Fibroblast of skin of abdomen (primary cell): ENCODE measurements around the gene DYSF.
A peak's percentile ranks its signal among the peaks of the same experiment; 100 is the strongest.
"Not testable (repeated sequence)": the region's sequence is repeated elsewhere in the genome, so short reads cannot be mapped to it uniquely, and the experiment has no call there.

Experiments used
- DNase-seq: peaks from one replicate; pipeline ENCODE4 v3.0.0-alpha.2; 2013

DYSF gene

GRCh38 chr2:71617266-71617665, 163.9 kb downstream of the DYSF start:
- DNase-seq: no peak

DNA sequence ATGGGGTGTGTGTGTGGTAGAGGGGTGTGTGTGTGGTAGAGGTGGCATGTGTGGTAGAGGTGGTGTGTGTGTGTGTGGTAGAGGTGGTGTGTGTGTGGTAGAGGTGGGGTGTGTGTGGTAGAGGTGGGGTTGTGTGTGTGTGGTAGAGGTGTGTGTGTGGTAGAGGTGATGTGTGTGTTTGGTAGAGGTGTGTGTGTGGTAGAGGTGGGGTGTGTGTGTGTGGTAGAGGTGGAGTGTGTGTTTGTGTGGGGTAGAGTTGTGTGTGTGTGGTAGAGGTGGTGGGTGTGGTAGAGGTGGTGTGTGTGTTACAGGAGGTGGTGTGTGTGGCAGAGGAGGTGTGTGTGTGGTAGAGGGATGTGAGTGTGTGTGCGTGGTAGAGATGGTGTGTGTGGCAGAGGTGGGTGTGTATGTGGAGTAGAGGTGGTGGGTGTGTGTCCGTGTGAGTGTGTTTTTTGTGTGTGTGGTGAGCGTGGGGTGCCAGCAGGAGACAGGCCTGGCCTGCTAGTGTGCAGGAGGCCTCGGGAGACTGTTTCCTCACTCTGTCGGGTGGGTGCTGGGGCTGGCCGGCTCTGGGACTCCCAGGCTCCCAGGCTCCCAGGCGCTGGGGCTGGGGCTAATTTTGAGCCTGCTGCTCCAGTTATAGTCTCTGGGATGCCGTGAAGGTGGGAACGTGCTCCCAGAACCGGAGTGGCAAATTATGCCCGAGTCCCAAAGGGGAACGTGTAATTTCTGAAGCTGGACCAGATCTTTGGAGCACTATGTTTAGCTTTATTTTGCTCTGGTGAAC, 165.2 kb downstream of the DYSF start:
- no peak for DNase-seq

DNA sequence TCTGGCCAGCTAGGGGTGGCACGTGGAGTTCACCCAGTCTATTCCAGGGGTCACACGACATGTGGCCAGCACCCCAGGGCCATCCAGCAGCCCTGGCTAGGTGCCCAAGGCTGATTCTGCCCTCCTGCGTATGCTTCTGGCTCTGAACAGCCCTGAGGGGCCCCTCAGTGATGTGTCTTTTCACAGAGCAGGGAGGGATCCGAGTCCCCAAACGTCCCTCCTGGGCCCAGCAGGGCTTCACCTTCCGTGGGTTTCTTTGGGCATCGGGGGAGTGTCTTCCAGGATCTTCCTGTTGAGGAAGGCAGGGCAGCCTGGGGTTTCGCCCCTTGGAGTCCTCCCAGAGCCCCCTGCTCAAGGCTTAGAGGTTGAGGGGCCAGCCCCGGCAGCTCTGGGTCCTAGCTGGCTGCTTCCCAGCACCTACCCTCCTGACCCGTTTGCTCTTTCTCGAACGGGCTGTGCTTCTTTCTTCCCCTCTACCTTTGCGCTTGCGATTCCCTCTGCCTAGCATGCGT, 165.9 kb downstream of the DYSF start:
- DNase-seq: no peak

- no peak for DNase-seq
Observed at GRCh38 chr2:71620116-71620515, 166.8 kb downstream of the DYSF start.

DNA sequence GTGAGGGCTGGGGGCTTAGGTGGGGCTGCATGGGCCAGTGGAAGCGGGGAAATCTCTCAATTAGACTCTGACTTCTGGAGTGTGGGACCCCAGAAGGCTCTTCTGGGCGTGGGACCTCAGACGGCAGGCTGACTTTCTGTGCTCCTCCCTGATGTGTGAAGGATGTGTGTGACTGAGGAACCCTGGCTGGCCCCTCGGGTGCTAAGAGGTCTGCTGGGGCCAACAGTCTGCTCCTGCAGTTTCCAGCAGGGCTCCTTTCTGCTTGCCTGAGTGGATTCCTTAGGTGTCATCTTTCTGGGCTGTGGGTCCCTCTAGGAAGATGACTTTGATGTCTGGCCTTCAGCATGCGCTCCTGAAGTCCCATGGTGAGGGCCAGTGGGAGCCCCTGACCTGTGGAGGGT, 167.5 kb downstream of the DYSF start:
- no peak for DNase-seq

DNA sequence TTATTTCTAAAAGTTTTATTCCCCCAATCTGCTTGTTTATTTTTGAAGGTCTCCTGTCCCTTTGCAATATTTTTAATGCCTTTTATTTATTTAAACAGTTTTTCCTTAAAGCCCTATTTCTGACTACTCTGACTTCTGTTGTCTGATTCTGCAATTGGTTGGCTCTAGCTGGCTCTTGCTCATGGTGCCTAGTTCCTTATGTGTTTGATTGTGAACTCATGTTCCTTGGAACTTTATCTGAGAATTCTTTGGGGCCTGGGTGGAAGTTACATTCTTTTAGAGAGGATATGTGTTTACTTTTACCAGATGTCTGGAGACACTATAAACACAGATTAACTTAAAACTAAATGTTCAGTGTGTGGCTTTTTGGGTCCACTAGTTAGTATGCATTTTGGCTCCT, 175.9 kb downstream of the DYSF start:
- DNase-seq: no peak

DNA sequence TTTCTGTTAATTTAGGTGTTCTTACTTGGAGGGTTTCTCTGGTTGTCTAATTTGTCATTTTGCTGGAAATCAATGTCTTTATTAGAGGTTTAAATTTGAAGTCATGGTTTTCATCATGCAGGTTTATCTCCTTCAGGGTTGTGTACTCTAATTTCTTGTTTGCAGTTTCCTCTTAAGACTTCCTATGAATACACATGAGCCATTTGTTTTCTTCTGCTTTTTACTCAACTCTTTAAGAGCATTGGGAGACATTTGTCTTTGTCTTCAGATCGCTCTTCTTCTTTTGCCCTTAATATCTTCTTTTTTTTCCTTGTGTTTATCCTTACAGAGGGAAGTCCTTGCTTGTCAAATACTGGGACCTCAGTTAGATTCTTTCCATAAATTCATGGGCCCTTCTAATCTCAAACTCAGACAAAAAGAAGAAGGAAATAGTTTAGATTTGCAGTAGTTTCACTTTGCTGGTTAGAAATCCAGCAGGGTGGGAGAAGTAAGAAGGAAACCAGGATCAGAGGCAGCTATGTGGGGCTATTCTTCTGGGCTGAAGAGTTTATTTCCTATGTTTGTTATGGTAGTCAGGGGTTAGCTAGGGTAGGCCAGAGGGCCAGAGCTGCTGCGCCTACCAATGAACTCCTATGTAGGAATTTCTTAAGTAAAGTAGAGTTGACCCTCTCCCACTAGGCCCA, 176.6 kb downstream of the DYSF start:
- no peak for DNase-seq

DNA sequence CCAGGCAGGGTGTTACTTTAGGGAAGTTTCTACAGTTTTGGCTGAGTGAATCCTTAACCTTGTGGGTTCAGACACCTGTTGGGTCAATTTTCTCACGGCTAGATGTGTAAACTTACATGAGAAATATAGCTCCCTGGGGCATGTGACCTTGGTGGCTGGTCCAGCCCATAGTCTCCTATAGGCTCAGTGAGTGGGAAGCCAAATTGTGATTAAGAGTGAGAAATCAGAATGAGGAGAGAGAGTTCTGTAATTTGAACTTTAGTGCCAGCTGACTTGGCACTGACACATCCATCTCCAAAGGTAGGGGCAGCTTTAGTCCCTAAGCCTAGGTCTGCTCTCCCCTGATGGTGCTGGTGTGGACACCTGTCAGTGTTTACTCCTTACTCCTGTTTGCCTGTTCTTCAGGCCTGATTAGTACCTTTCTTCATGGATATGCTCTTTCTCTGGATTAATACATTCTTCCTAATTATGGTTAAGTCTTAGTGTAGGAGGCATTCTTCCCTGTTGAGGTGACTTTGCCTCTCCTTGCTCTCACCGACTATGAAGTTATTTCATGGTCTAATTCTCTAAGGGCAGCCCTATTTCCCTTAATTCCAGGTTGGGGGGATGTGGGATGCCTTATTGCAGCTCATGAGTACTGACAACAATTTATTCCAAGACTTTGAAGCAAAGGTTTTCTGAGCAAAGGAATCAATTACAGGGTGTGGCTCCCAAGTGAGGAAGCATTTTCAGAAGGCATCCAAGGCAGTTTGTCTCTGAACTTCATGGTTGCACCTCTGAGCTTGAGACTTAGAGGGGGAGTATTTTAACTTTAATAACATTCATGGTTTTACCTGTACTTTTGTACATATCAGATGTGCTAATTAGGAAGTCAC, 177.3 kb downstream of the DYSF start:
- no peak for DNase-seq

GRCh38 chr2:71631411-71631931, 178.1 kb downstream of the DYSF start:
- DNase-seq: peak; percentile 89

DNA sequence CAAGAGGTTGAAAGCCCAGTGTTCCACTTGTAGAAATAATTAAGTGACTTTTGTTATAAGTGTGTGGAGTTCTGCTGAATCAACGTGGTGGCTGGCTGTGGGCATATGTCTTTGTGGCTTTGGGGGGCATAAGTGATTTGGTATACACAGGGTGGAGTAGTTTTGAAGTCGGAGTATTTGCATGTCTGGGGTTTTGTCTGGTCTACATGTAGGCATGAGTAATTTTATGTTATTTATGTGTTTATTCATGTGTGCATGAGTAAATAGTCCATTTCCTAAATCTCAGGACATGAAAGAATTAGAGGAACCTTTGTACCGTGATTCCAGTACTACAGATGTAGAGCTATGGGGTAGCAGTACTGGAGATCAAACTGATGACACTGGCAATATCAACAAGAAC, 179.7 kb downstream of the DYSF start:
- DNase-seq: no peak

GRCh38 chr2:71634567-71634966, 181.2 kb downstream of the DYSF start:
- DNase-seq: no peak

DNA sequence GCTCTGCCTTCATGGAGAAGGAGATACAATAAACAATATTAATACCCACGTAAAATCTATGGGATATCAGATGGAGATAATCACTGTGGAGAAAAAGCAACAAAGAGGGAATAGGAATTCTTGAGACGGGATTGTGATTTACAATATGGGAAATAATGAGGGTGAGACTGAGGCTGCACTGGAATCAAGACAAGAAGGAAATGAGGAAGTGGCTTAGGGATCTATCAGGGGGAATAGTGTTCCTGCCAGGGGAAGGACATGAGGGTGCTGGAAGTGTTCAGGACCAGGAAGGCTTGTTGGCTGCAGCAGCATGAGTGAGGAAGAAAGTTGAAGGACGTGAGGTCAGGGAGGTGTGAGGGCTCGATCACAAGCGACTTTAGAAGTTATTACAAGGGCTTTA, 182.4 kb downstream of the DYSF start:
- DNase-seq: no peak

GRCh38 chr2:71637168-71637567, 183.8 kb downstream of the DYSF start:
- DNase-seq: no peak

- DNase-seq: no peak
Observed at GRCh38 chr2:71637736-71638135, 184.4 kb downstream of the DYSF start.

DNA sequence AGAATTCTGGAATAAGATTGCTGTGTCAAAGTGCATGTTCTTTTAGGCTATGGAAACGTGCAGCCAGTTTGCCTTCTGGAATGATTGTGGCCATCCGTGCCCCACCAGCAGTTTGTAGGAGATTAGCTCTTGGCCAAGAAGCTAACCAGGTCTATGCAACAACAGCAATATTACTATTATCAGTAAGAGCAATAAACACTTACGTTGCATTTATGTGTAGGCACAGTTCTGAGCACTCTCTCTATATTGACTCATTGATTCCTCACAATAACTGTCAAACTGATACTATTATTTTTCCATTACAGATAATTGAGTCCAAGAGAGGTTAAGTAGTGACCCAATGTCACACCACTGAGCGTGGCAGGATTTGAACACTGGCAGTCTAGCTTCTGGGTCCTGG, 186.4 kb downstream of the DYSF start:
- no peak for DNase-seq

DNA sequence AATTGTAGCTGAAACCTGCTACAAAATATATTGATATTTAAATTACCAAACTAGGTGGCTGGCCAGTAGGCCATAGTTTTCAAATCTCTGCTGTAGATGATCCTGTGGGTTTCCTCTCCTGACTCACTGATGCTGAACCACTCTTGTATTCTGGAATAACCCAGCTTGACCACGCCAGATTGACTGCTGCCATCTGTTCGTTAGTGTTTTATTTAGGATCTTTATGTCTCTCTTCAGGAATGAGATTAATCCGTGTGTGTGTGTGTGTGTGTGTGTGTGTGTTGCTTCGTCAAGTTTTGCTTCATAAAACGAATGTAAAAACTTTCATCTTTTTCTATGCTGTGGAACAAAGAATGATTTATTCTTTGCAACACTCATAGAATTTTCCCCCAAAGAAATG, 187.1 kb downstream of the DYSF start:
- peak; percentile 18 for DNase-seq

- DNase-seq: no peak
Observed at GRCh38 chr2:71643674-71644357, 190.5 kb downstream of the DYSF start.

- peak; percentile 29 for DNase-seq
Observed at GRCh38 chr2:71646028-71646427, 192.7 kb downstream of the DYSF start.

DNA sequence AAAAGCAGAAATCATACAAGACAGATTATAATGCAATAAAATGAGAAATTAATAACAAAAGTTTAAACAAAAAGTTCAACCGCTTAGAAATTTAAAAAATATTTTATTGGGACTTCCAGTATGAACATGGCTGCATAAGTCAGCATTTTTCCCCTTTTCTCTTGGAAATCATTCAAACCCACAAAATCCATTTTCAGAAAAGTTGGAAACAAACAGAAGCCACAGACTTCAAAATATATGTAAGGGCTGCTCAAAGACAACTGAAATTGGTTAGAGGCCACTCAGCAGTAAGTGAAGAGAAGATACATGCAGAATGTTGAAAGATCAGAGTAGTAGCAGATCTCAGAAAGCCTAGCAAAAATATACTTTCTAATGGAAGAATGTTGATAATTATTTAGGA, 194.0 kb downstream of the DYSF start:
- DNase-seq: peak; percentile 48

DNA sequence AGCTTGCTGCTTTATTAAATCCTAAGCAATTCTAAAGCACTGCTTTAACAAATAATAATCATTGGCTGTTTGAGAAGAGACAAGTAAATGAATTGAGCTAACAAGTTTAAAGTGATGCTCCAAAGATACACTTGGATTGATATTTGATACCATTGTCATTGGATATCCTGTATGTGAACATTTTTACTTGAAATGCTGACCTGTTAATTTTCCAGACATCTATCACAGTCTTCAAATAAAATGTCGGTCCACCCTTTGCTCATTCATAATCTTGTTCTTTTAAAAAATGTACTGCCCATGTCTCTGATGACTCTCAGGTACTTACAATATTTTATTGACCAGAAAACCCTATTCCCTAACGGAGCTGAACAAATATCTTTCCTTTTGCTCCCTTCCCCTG, 202.1 kb downstream of the DYSF start:
- no peak for DNase-seq

DNA sequence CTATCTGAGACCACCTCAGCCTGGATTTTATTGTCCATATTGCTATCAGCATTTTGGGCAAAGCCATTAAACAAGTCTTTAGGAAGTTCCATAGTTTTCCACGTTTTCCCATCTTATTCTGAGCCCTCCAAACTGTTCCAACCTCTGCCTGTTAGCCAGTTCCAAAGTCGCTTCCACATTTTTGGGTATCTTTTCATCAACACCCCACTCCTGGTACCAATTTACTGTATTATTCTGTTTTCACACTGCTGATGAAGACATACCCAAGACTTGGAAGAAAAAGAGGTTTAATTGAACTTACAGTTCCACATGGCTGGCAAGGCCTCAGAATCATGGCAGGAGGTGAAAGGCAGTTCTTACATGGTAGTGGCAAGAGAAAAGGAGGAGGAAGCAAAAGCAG, 204.9 kb downstream of the DYSF start:
- not testable (repeated sequence) for DNase-seq

DNA sequence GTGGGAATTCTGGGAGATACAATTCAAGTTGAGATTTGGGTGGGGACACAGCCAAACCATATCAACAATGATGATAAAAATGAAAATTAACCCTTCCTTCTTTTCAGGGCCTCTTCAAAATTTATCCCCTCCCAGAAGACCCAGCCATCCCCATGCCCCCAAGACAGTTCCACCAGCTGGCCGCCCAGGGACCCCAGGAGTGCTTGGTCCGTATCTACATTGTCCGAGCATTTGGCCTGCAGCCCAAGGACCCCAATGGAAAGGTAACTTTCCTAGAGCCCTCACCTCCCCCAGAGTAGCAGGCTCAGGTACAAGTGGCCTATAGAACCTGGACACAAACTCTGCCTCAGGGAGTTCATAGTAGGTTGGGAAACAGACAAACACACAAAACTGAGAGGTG, 205.4 kb downstream of the DYSF start:
- no peak for DNase-seq
